GM10266 (cell line): ENCODE results near the gene TMEM229A.
A peak's percentile ranks its signal among the peaks of the same experiment; 100 is the strongest.

Experiments
- DNase-seq: peaks from one replicate; pipeline ENCODE4 v3.0.0; 2012; ENCODE audit errors: extremely low spot score
- TF ChIP-seq, protein P1 (sequence below): IDR thresholded peaks from 2 replicates; pipeline ENCODE4 v1.5.1; 2012; ENCODE audit warnings: mild to moderate bottlenecking, low read depth; ENCODE audit not compliant: control insufficient read depth, insufficient read depth; ENCODE audit errors: missing control alignments

The TMEM229A gene

DNA sequence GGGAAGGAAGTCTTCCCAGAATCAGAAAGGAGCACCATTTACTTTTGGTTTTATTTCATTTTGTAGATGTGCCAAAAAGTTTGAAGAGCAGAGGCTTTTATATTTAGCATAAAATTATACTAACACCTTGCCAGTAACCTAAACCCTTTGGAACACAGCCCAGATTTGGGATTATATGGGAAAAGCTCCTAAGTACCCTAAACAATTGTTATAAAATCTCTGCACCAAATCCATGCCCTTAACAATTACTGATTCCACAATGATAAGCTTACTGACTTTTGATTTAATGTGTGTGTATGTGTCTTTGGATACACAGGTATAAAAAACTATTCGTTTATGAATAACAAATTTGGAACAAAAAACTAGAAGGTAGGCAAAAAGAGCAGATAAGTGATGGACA is 39.0 kb upstream of the TMEM229A start:
- TF ChIP-seq, protein P1, sequence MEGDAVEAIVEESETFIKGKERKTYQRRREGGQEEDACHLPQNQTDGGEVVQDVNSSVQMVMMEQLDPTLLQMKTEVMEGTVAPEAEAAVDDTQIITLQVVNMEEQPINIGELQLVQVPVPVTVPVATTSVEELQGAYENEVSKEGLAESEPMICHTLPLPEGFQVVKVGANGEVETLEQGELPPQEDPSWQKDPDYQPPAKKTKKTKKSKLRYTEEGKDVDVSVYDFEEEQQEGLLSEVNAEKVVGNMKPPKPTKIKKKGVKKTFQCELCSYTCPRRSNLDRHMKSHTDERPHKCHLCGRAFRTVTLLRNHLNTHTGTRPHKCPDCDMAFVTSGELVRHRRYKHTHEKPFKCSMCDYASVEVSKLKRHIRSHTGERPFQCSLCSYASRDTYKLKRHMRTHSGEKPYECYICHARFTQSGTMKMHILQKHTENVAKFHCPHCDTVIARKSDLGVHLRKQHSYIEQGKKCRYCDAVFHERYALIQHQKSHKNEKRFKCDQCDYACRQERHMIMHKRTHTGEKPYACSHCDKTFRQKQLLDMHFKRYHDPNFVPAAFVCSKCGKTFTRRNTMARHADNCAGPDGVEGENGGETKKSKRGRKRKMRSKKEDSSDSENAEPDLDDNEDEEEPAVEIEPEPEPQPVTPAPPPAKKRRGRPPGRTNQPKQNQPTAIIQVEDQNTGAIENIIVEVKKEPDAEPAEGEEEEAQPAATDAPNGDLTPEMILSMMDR, result no peak
- no peak for DNase-seq

- no peak for DNase-seq
These were observed 29.3 kb upstream of the TMEM229A start for GRCh38 chr7:124062171-124062570.

GRCh38 chr7:124060528-124060927 is 27.7 kb upstream of the TMEM229A start:
- DNase-seq, result no peak
- TF ChIP-seq, protein P1, result no peak

More at GRCh38 chr7:124062171-124062570, 29.3 kb upstream of the TMEM229A start:
- TF ChIP-seq, protein P1, result no peak

- TF ChIP-seq, protein P1, result no peak
- peak; percentile 28 for DNase-seq
These were observed 26.5 kb upstream of the TMEM229A start for GRCh38 chr7:124059375-124059774.

DNA sequence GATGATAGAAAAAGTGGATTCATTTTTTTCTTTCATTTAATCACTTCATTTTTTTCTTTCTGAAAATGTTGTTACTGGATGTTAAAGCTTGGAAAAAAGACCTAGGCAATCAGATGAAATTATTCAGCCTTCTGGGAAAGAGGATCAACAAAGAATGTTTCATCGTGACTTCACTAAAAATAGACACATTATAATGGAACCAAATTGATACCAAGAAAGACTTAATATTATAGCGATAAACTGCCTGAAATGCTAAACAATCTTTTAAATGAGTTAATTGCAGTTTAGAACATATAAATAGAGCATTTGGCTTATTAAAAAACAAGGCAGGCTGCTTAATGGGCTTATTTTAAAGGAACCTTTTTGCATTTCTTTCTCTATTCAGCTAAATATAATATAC is 25.6 kb upstream of the TMEM229A start:
- TF ChIP-seq, protein P1, result no peak
- no peak for DNase-seq

DNA sequence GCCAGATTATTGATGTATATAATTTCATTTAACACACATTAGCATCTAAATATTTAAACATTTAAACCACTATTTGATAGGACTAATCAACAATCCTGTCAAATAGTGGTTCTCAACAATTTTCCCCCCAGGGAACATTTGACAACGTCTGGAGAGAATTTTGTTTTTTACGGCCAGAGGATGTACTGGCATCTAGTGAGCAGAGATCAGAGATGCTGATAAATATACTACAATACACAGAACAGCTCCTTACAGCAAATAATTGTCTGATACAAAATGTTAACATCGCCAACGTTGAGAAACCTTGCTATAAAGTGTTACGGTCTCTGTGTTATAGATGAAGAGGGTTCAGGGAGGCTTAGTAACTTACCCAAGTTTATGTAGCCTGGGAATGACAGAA is 25.0 kb upstream of the TMEM229A start:
- DNase-seq, result no peak
- TF ChIP-seq, protein P1, result no peak

GRCh38 chr7:124056234-124056633 is 23.4 kb upstream of the TMEM229A start:
- no peak for DNase-seq
- TF ChIP-seq, protein P1, result no peak
